ENCODE results near the gene CFAP97D1.

The CFAP97D1 gene

GRCh38 chr17:43745541-43745940, 34.7 kb upstream of the CFAP97D1 start:
- no peak overlapping the region for H4K91ac ChIP-seq (ENCODE audit: low read depth, low read length, poor library complexity)
- H3K27ac ChIP-seq (replicated peaks; ENCODE audit: low read length): no peak overlapping the region
- no peaks in the 10 kb centered on the region for H3K79me1 ChIP-seq (ENCODE audit: low read depth, low read length)
- H4K8ac ChIP-seq (ENCODE audit: low read depth, low read length): no peak overlapping the region
- no peaks in the 10 kb centered on the region for H3K9me3 ChIP-seq (replicated peaks in 1 of 2; ENCODE audit: control insufficient read depth in 2 of 2, insufficient read depth in 1 of 2, low read depth in 1 of 2, low read length in 2 of 2)
- no peak overlapping the region for H3K4me3 ChIP-seq (ENCODE audit: low read length in 2 of 2)
- no peaks in the 10 kb centered on the region for H3K36me3 ChIP-seq (replicated peaks in 1 of 2; ENCODE audit: control insufficient read depth in 2 of 2, insufficient read depth in 2 of 2, low read length in 2 of 2)
- no peak overlapping the region for H3K9ac ChIP-seq (ENCODE audit: low read depth, low read length, poor library complexity)
- no peak overlapping the region for H2BK120ac ChIP-seq (ENCODE audit: low read depth, low read length)
- no peak overlapping the region for H2AFZ ChIP-seq (ENCODE audit: low read length)
- H3K4ac ChIP-seq (ENCODE audit: low read length): no peak overlapping the region
- peaks cover 0 to 52% (median 0%) of the 10 kb centered on the region in 3 experiments for H3K27me3 ChIP-seq (ENCODE audit: control insufficient read depth in 3 of 3, insufficient read depth in 3 of 3, low read depth in 1 of 3, low read length in 3 of 3)
- H2BK12ac ChIP-seq (ENCODE audit: low read length): no peak overlapping the region
- H2AK5ac ChIP-seq (ENCODE audit: low read depth, low read length): no peak overlapping the region
- H3K4me2 ChIP-seq (ENCODE audit: insufficient read depth, low read length, poor library complexity, severe bottlenecking): no peak overlapping the region
- no peak overlapping the region for H3K18ac ChIP-seq (ENCODE audit: low read length)
- no peak overlapping the region for H2BK5ac ChIP-seq (ENCODE audit: low read length)
- no peak overlapping the region for H2BK15ac ChIP-seq (ENCODE audit: low read length)
- peaks cover 6 to 8% of the 10 kb centered on the region in 2 donors for H3K4me1 ChIP-seq (ENCODE audit: control insufficient read depth in 2 of 2, insufficient read depth in 1 of 2, low read depth in 1 of 2, low read length in 2 of 2)
- DNase-seq (ENCODE audit: low spot score): no peak
- no CpG with 5 or more reads among the region's 6 CpGs for WGBS, 2 donors (ENCODE audit: extremely low coverage in 2 of 2, insufficient read length in 2 of 2, insufficient replicate concordance in 1 of 2)
- no peak overlapping the region for H3K23ac ChIP-seq (ENCODE audit: low read depth, low read length, poor library complexity)
- no peak overlapping the region for H3K14ac ChIP-seq (ENCODE audit: low read length)

GRCh38 chr17:43750153-43750552, 30.1 kb upstream of the CFAP97D1 start:
- Histone ChIP-seq H3K4me3 (ENCODE audit: low read length in 2 of 2) (peak overlapping the region in 1 of 2 donors; percentile 44), H2BK5ac (ENCODE audit: low read length) (no peak overlapping the region), H2AK5ac (ENCODE audit: low read depth, low read length) (no peak overlapping the region), H4K91ac (ENCODE audit: low read depth, low read length, poor library complexity) (no peak overlapping the region), H3K27ac (replicated peaks; ENCODE audit: low read length) (no peak overlapping the region), H2AFZ (ENCODE audit: low read length) (no peak overlapping the region), H3K79me1 (ENCODE audit: low read depth, low read length) (no peaks in the 10 kb centered on the region), H3K23ac (ENCODE audit: low read depth, low read length, poor library complexity) (no peak overlapping the region), H2BK120ac (ENCODE audit: low read depth, low read length) (no peak overlapping the region), H3K4ac (ENCODE audit: low read length) (no peak overlapping the region), H3K36me3 (replicated peaks in 1 of 2; ENCODE audit: control insufficient read depth in 2 of 2, insufficient read depth in 2 of 2, low read length in 2 of 2) (no peaks in the 10 kb centered on the region), H4K8ac (ENCODE audit: low read depth, low read length) (no peak overlapping the region), H3K27me3 (ENCODE audit: control insufficient read depth in 3 of 3, insufficient read depth in 3 of 3, low read depth in 1 of 3, low read length in 3 of 3) (peaks cover 0 to 71% (median 13%) of the 10 kb centered on the region in 3 experiments), H3K18ac (ENCODE audit: low read length) (no peak overlapping the region), H2BK12ac (ENCODE audit: low read length) (no peak overlapping the region), H3K9ac (ENCODE audit: low read depth, low read length, poor library complexity) (no peak overlapping the region), H3K4me1 (ENCODE audit: control insufficient read depth in 2 of 2, insufficient read depth in 1 of 2, low read depth in 1 of 2, low read length in 2 of 2) (peaks cover 5 to 6% of the 10 kb centered on the region in 2 donors), H3K4me2 (ENCODE audit: insufficient read depth, low read length, poor library complexity, severe bottlenecking) (no peak overlapping the region), H2BK15ac (ENCODE audit: low read length) (no peak overlapping the region), H3K14ac (ENCODE audit: low read length) (no peak overlapping the region), H3K9me3 (replicated peaks in 1 of 2; ENCODE audit: control insufficient read depth in 2 of 2, insufficient read depth in 1 of 2, low read depth in 1 of 2, low read length in 2 of 2) (no peaks in the 10 kb centered on the region)
- no CpG with 5 or more reads among the region's 5 CpGs for WGBS, 2 donors (ENCODE audit: extremely low coverage in 2 of 2, insufficient read length in 2 of 2, insufficient replicate concordance in 1 of 2)
- DNase-seq (ENCODE audit: low spot score): no peak

- H3K9ac ChIP-seq (ENCODE audit: low read depth, low read length, poor library complexity): no peak overlapping the region
- H3K4me3 ChIP-seq (ENCODE audit: low read length in 2 of 2): no peak overlapping the region
- H2AK5ac ChIP-seq (ENCODE audit: low read depth, low read length): no peak overlapping the region
- H3K27ac ChIP-seq (replicated peaks; ENCODE audit: low read length): no peak overlapping the region
- no peak overlapping the region for H2BK5ac ChIP-seq (ENCODE audit: low read length)
- no peak overlapping the region for H2BK12ac ChIP-seq (ENCODE audit: low read length)
- no peak overlapping the region for H2BK15ac ChIP-seq (ENCODE audit: low read length)
- no peak overlapping the region for H3K18ac ChIP-seq (ENCODE audit: low read length)
- no peaks in the 10 kb centered on the region for H3K9me3 ChIP-seq (replicated peaks in 1 of 2; ENCODE audit: control insufficient read depth in 2 of 2, insufficient read depth in 1 of 2, low read depth in 1 of 2, low read length in 2 of 2)
- WGBS, 2 donors (ENCODE audit: extremely low coverage in 2 of 2, insufficient read length in 2 of 2, insufficient replicate concordance in 1 of 2): no CpG with 5 or more reads among the region's 5 CpGs
- no peak overlapping the region for H4K91ac ChIP-seq (ENCODE audit: low read depth, low read length, poor library complexity)
- H2BK120ac ChIP-seq (ENCODE audit: low read depth, low read length): no peak overlapping the region
- DNase-seq (ENCODE audit: low spot score): no peak
- no peak overlapping the region for H3K23ac ChIP-seq (ENCODE audit: low read depth, low read length, poor library complexity)
- no peak overlapping the region for H2AFZ ChIP-seq (ENCODE audit: low read length)
- H3K4ac ChIP-seq (ENCODE audit: low read length): no peak overlapping the region
- no peaks in the 10 kb centered on the region for H3K36me3 ChIP-seq (replicated peaks in 1 of 2; ENCODE audit: control insufficient read depth in 2 of 2, insufficient read depth in 2 of 2, low read length in 2 of 2)
- H3K27me3 ChIP-seq (ENCODE audit: control insufficient read depth in 3 of 3, insufficient read depth in 3 of 3, low read depth in 1 of 3, low read length in 3 of 3): peaks cover 0 to 85% (median 34%) of the 10 kb centered on the region in 3 experiments
- no peaks in the 10 kb centered on the region for H3K79me1 ChIP-seq (ENCODE audit: low read depth, low read length)
- no peak overlapping the region for H3K4me2 ChIP-seq (ENCODE audit: insufficient read depth, low read length, poor library complexity, severe bottlenecking)
- no peak overlapping the region for H3K14ac ChIP-seq (ENCODE audit: low read length)
- peaks cover 0 to 4% of the 10 kb centered on the region in 2 donors for H3K4me1 ChIP-seq (ENCODE audit: control insufficient read depth in 2 of 2, insufficient read depth in 1 of 2, low read depth in 1 of 2, low read length in 2 of 2)
- no peak overlapping the region for H4K8ac ChIP-seq (ENCODE audit: low read depth, low read length)
These were observed 26.6 kb upstream of the CFAP97D1 start for GRCh38 chr17:43753493-43754129.

- Histone ChIP-seq H3K36me3 (replicated peaks in 1 of 2; ENCODE audit: control insufficient read depth in 2 of 2, insufficient read depth in 2 of 2, low read length in 2 of 2) (no peaks in the 10 kb centered on the region), H3K79me1 (ENCODE audit: low read depth, low read length) (no peaks in the 10 kb centered on the region), H3K18ac (ENCODE audit: low read length) (peak overlapping the region; percentile 95), H3K4ac (ENCODE audit: low read length) (no peak overlapping the region), H2BK12ac (ENCODE audit: low read length) (no peak overlapping the region), H2BK15ac (ENCODE audit: low read length) (no peak overlapping the region), H3K4me3 (ENCODE audit: low read length in 2 of 2) (no peak overlapping the region), H2AFZ (ENCODE audit: low read length) (peak overlapping the region; percentile 53), H2BK5ac (ENCODE audit: low read length) (no peak overlapping the region), H3K27me3 (ENCODE audit: control insufficient read depth in 3 of 3, insufficient read depth in 3 of 3, low read depth in 1 of 3, low read length in 3 of 3) (peaks cover 0 to 85% (median 34%) of the 10 kb centered on the region in 3 experiments), H3K27ac (replicated peaks; ENCODE audit: low read length) (no peak overlapping the region), H4K8ac (ENCODE audit: low read depth, low read length) (no peak overlapping the region), H3K9me3 (replicated peaks in 1 of 2; ENCODE audit: control insufficient read depth in 2 of 2, insufficient read depth in 1 of 2, low read depth in 1 of 2, low read length in 2 of 2) (no peaks in the 10 kb centered on the region), H3K9ac (ENCODE audit: low read depth, low read length, poor library complexity) (no peak overlapping the region), H2AK5ac (ENCODE audit: low read depth, low read length) (no peak overlapping the region), H3K14ac (ENCODE audit: low read length) (no peak overlapping the region), H2BK120ac (ENCODE audit: low read depth, low read length) (peak overlapping the region; percentile 35), H3K23ac (ENCODE audit: low read depth, low read length, poor library complexity) (peak overlapping the region; percentile 12), H3K4me1 (ENCODE audit: control insufficient read depth in 2 of 2, insufficient read depth in 1 of 2, low read depth in 1 of 2, low read length in 2 of 2) (peaks cover under 1 to 5% of the 10 kb centered on the region in 2 donors), H3K4me2 (ENCODE audit: insufficient read depth, low read length, poor library complexity, severe bottlenecking) (peak overlapping the region; percentile 78), H4K91ac (ENCODE audit: low read depth, low read length, poor library complexity) (no peak overlapping the region)
- no peak for DNase-seq (ENCODE audit: low spot score)
- WGBS, 2 donors (ENCODE audit: extremely low coverage in 2 of 2, insufficient read length in 2 of 2, insufficient replicate concordance in 1 of 2): no CpG with 5 or more reads among the region's 21 CpGs
These were observed 25.3 kb upstream of the CFAP97D1 start for GRCh38 chr17:43754947-43755346.
